Esophagus squamous epithelium (tissue), 4 donors: ENCODE data around the gene RNPEPL1.

ENCODE experiments used
- POLR2A ChIP-seq, 4 donors: fragments of 450-650 bp; IDR thresholded peaks; one replicate each; pipeline ENCODE4 v1.6.1; 2017; ENCODE audit warnings: antibody characterized with exemption in 4 of 4, mild to moderate bottlenecking in 4 of 4, moderate library complexity in 3 of 4
- TF ChIP-seq, protein P1 (sequence below), 6 experiments: fragments of 450-650 bp in 4 of 6; fragments of 200-600 bp in 2 of 6; sonication (generic) in 2 of 6; IDR thresholded peaks; one replicate each; pipeline ENCODE4 v1.5.1; 2016 to 2019; ENCODE audit warnings: antibody characterized with exemption in 6 of 6, mild to moderate bottlenecking in 4 of 6, moderate library complexity in 4 of 6

DNA sequence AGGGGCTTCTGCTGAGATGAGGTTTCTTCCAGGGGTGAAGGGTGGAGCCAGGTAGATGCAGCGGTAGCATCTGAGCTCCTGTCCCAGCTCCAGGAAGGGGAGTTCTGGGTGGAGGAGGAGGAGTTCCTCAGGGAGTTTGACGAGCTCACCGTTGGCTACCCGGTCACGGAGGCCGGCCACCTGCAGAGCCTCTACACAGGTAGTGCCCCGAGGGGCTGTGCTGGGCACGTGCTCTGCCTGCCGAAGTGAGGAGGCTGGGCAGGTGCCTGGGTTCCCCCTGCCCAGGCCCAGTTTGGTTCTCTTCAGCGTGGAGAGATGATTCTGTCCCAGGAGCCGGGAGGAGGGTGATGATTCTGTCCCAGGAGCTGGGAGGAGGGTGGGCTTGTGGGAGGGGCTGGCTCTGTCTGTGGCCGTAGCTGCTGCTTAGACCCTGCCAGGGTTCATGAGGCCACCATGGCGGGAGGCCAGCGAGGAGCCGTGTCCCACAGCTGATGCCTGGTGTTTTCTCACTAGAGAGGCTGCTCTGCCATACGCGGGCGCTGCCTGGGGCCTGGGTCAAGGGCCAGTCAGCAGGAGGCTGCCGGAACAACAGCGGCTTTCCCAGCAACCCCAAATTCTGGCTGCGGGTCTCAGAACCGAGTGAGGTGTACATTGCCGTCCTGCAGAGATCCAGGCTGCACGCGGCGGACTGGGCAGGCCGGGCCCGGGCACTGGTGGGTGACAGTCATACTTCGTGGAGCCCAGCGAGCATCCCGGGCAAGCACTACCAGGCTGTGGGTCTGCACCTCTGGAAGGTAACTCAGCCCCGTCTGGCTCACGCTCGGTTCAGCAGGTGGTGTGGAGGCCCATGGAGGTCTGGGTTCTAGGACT, 26.5 kb downstream of the RNPEPL1 start:
- TF ChIP-seq, protein P1, sequence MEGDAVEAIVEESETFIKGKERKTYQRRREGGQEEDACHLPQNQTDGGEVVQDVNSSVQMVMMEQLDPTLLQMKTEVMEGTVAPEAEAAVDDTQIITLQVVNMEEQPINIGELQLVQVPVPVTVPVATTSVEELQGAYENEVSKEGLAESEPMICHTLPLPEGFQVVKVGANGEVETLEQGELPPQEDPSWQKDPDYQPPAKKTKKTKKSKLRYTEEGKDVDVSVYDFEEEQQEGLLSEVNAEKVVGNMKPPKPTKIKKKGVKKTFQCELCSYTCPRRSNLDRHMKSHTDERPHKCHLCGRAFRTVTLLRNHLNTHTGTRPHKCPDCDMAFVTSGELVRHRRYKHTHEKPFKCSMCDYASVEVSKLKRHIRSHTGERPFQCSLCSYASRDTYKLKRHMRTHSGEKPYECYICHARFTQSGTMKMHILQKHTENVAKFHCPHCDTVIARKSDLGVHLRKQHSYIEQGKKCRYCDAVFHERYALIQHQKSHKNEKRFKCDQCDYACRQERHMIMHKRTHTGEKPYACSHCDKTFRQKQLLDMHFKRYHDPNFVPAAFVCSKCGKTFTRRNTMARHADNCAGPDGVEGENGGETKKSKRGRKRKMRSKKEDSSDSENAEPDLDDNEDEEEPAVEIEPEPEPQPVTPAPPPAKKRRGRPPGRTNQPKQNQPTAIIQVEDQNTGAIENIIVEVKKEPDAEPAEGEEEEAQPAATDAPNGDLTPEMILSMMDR (IDR thresholded peaks at IDR 0.05) = no peak
- TF ChIP-seq POLR2A (IDR thresholded peaks at IDR 0.05) = no peak
